ENCODE results near the gene SEPTIN5.

Gene SEPTIN5

DNA sequence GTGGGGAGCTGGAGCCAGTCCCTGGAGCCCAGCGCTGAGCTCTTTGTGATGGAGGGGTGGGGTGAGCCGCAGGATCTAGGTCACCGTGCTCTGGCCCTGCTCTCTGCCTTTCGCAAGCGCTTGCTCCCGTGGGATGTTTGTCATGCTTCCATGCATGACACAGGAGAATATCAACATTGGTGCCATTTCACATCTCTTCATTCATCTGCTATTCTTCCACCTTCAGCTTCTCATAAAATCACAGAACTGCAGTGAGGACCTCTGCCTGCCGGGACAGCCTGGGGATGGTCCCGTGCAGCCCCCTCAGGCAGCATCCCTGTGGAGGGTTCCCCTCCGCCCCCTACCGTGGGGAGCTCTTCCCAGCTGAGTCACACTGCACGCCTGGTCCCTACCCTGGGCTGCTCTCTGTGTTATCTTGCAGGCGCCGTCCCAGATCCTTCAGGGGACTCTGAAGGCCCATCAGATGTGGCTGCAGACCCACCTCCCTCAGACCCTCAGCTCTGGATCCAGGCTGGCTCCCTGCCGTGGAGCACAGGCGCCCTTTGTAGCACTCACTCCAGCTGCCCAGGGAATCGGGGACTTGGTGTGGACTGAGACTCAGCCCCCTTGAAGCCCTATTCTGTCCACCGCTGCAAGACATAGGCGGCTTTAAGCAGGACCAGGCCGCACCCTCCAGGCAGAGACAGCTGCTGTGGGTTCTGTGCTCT is 5.1 kb upstream of the SEPTIN5 start:
- TF ChIP-seq, protein P1, sequence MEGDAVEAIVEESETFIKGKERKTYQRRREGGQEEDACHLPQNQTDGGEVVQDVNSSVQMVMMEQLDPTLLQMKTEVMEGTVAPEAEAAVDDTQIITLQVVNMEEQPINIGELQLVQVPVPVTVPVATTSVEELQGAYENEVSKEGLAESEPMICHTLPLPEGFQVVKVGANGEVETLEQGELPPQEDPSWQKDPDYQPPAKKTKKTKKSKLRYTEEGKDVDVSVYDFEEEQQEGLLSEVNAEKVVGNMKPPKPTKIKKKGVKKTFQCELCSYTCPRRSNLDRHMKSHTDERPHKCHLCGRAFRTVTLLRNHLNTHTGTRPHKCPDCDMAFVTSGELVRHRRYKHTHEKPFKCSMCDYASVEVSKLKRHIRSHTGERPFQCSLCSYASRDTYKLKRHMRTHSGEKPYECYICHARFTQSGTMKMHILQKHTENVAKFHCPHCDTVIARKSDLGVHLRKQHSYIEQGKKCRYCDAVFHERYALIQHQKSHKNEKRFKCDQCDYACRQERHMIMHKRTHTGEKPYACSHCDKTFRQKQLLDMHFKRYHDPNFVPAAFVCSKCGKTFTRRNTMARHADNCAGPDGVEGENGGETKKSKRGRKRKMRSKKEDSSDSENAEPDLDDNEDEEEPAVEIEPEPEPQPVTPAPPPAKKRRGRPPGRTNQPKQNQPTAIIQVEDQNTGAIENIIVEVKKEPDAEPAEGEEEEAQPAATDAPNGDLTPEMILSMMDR (IDR thresholded peaks at IDR 0.05; ENCODE audit: low read depth, low read length) = no peak
- no peak for DNase-seq (ENCODE audit: extremely low read depth, low read depth)

DNA sequence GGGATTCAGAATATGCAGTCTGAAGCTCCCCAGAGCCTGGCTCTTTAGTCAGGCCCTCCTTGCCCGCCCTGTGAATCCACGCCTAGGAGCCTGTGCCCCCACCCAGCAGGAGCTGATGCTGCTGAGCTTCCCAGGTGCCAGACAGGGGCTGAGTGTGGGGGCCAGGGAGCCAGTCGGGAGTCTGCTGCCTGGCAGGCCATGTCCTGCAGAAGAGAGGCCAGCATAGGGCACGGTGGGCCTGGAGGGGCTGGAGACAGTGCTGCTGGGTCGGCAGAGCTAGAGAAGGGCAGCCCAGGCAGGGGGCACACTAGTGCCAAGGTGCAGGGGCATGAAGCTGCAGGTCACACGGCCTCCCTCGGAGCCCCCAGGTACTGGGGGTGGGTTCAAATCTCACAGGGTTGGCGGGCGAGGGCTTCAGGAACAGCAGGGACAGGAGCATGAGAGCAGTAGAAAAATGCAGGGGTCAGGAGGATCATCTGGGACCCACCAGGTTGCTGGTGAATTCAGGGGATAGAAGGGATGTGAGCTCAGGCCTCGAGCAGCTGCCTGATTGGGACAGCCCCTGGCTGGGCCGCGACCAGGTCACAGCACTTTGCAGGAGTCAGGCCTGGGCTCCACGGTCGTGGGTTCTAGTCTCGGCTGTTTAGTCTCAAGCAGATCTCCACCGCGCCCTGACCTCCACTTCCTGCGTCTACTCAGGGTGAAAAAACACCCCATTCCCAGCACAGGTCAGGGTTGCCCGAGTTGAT is 4.1 kb upstream of the SEPTIN5 start:
- no peak for DNase-seq (ENCODE audit: extremely low read depth, low read depth)
- TF ChIP-seq, protein P1 (IDR thresholded peaks at IDR 0.05; ENCODE audit: low read depth, low read length) = no peak

DNA sequence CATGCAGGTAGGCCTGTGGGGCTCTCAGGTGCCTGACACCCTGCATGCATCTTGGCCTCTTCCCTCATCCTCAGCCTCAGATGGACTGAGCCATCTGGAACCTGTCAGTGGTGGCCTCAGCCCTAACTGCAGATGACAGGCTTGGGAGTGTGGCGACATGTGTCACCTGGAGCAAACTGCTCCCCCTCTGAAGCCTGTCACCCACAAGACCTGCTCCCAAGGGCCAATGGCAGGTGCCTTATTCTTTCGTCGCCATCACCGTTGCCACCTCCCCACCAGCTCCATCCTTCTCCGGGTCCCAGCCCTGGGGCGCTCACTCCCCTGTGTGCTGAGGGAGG is 3.6 kb upstream of the SEPTIN5 start:
- DNase-seq (ENCODE audit: extremely low read depth, low read depth) = no peak
- TF ChIP-seq, protein P1 (IDR thresholded peaks at IDR 0.05; ENCODE audit: low read depth, low read length) = no peak

DNA sequence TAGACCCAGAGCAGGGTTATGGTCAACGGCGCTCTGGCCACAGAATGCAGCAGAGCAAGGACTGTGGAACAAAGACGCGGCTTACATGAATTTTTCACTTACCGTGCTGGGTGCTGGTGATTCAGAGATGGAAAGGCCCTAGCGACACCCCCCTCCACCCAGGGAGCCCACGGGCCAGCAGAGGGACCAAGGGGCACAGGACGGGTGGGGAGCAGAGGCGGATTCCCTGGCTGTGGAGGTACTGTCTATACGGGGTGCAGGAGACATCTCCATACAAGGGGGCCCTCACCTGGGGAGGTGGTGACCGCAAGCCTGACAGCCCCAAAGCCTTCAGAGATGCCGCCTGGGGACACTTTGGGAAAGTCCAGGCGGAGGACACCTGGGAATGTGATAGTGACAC is 1.1 kb upstream of the SEPTIN5 start:
- no peak for DNase-seq (ENCODE audit: extremely low read depth, low read depth)
- TF ChIP-seq, protein P1 (IDR thresholded peaks at IDR 0.05; ENCODE audit: low read depth, low read length) = no peak

DNA sequence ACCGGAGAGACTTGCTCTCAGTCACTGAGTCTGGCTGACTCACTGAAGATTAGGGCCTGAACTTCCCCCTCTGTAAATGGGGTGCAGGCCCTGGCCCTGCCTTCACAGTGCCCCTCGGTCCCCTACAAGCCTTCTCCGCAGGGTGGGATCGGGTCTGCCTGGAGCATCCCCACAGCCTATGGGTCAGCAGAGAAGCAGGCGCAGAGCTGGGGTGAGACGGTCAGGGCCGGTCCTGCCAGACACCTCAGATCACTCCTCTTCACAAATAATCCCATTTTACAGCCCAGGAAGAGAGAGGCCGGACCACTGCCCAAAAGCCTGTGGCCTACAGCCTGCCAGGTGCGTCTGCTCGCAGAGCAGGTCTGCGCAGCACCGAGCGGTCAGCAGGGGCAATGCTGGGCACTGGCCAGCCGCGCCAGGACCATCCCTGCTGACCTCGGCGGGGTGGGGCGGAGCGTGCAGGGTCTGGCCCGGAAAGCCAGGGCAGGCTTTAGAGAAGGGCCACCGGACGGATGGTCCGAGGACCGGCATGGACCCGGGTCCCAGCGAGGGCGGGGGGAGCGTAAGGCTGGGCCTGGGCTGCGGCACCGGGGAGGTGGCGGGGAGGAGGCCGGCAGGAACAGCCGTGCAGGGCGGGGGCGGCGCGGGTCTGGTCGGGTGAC is 522 bp upstream of the SEPTIN5 start:
- DNase-seq (ENCODE audit: extremely low read depth, low read depth) = no peak
- TF ChIP-seq, protein P1 (IDR thresholded peaks at IDR 0.05; ENCODE audit: low read depth, low read length) = no peak

DNA sequence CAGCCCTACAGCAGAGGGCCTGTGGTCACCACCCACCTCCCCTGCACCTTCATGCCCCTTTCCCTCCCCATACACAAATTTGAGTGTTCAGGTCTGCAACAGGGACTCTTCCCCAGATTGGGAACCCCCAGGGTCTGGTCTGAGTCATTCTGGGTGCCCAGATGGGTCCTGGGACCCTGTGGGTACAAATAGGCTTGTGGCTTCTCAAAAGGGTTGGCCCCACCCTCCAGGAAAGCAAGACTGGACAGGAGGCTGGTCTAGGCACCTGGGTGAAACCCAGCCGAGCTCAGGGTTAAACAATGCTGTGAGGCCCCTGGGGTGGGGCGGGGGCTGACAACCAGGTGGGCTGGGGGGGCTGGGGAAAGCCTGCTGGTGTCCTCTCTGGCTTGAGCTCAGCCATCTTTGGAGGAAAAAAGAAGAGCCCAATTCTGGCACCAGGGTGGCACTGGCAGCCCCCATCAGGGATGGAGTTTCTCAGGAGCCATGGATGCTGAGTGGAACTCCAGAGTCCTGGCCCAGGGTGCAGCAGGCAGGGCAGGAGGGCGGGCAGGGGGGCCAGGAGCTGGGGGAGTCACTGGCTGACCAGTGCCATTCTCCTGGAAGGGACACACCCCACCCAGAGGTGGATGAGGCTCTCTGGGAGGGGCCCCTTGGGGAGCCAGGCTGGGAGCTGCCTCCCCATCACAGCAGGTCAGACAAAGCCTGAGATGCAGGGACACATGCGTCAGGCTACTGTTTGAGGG is 1.1 kb downstream of the SEPTIN5 start:
- TF ChIP-seq, protein P1 (IDR thresholded peaks at IDR 0.05; ENCODE audit: low read depth, low read length) = no peak
- no peak for DNase-seq (ENCODE audit: extremely low read depth, low read depth)
